NCI-H69 (cell line): ENCODE measurements around the gene MMP27.

ENCODE experiments used
- DNase-seq: peaks from one replicate; lab custom pipeline; 2025; lab: John Stamatoyannopoulos, UW

The MMP27 gene

GRCh38 chr11:102703826-102704493, 1.6 kb downstream of the MMP27 start:
- no peak for DNase-seq

- DNase-seq, result no peak
Observed at GRCh38 chr11:102695201-102695600, 10.4 kb downstream of the MMP27 start.

- no peak for DNase-seq
Observed at GRCh38 chr11:102685754-102686153, 19.8 kb downstream of the MMP27 start.

- no peak for DNase-seq
Observed at GRCh38 chr11:102685338-102685737, 20.2 kb downstream of the MMP27 start.

GRCh38 chr11:102683277-102683676, 22.3 kb downstream of the MMP27 start:
- DNase-seq, result peak; percentile 14

GRCh38 chr11:102680945-102681344, 24.6 kb downstream of the MMP27 start:
- DNase-seq, result no peak

GRCh38 chr11:102678022-102678421, 27.5 kb downstream of the MMP27 start:
- no peak for DNase-seq

GRCh38 chr11:102676084-102676483, 29.5 kb downstream of the MMP27 start:
- DNase-seq, result no peak

- no peak for DNase-seq
Observed at GRCh38 chr11:102669664-102670063, 35.9 kb downstream of the MMP27 start.

- peak; percentile 61 for DNase-seq
Observed at GRCh38 chr11:102666331-102666957, 39.1 kb downstream of the MMP27 start.

GRCh38 chr11:102664001-102664752, 41.4 kb downstream of the MMP27 start:
- DNase-seq, result peak; percentile 27

GRCh38 chr11:102662607-102663006, 43.0 kb downstream of the MMP27 start:
- no peak for DNase-seq

GRCh38 chr11:102661040-102661439, 44.5 kb downstream of the MMP27 start:
- no peak for DNase-seq

- DNase-seq, result no peak
Observed at GRCh38 chr11:102656528-102656927, 49.0 kb downstream of the MMP27 start.

- DNase-seq, result no peak
Observed at GRCh38 chr11:102655547-102655946, 50.0 kb downstream of the MMP27 start.

- no peak for DNase-seq
Observed at GRCh38 chr11:102654761-102655160, 50.8 kb downstream of the MMP27 start.

- DNase-seq, result no peak
Observed at GRCh38 chr11:102653744-102654291, 51.8 kb downstream of the MMP27 start.

- no peak for DNase-seq
Observed at GRCh38 chr11:102647430-102647829, 58.1 kb downstream of the MMP27 start.

GRCh38 chr11:102643941-102644340, 61.6 kb downstream of the MMP27 start:
- DNase-seq, result no peak
